KOPT-K1 (cell line): ENCODE results near the gene ZNF594.
"Not testable (repeated sequence)": the region's sequence is repeated elsewhere in the genome, so short reads cannot be mapped to it uniquely, and the experiment has no call there.

Experiments used
- H3K27ac ChIP-seq: fragments of 200-600 bp; sonication (generic); 2 replicates; pipeline ENCODE4 v1.5.1; 2016; ENCODE audit warnings: antibody characterized with exemption, mild to moderate bottlenecking, low read depth, low read length; ENCODE audit not compliant: poor library complexity, severe bottlenecking
- H3K36me3 ChIP-seq: fragments of 200-600 bp; sonication (generic); 2 replicates; pipeline ENCODE4 v1.5.1; 2017; ENCODE audit warnings: antibody characterized with exemption, mild to moderate bottlenecking, low read length, moderate library complexity; ENCODE audit not compliant: insufficient read depth
- H3K9me3 ChIP-seq: fragments of 200-600 bp; sonication (generic); 2 replicates; pipeline ENCODE4 v1.5.1; 2017; ENCODE audit warnings: antibody characterized with exemption, low read length, mild to moderate bottlenecking; ENCODE audit not compliant: insufficient read depth, poor library complexity, severe bottlenecking

ZNF594 gene

GRCh38 chr17:5179003-5179402, 12.7 kb downstream of the ZNF594 start:
- Histone ChIP-seq H3K27ac (no peak overlapping the region), H3K36me3 (peaks cover 30% of the 10 kb centered on the region; the same call in 1 of the 2 replicates), H3K9me3 (peaks cover 92% of the 10 kb centered on the region)

- H3K27ac ChIP-seq: not testable (repeated sequence)
- Histone ChIP-seq H3K9me3 (peaks cover 52% of the 10 kb centered on the region), H3K36me3 (peaks cover 16% of the 10 kb centered on the region; the same call in 1 of the 2 replicates)
These were observed 16.6 kb downstream of the ZNF594 start for GRCh38 chr17:5175027-5175426.

- not testable (repeated sequence) for H3K27ac ChIP-seq, H3K36me3 ChIP-seq, H3K9me3 ChIP-seq
These were observed 25.7 kb downstream of the ZNF594 start for GRCh38 chr17:5165791-5166564.

GRCh38 chr17:5164436-5164835, 27.2 kb downstream of the ZNF594 start:
- H3K27ac ChIP-seq: no peak overlapping the region
- no peaks in the 10 kb centered on the region for H3K9me3 ChIP-seq
- H3K36me3 ChIP-seq: no peaks in the 10 kb centered on the region

GRCh38 chr17:5161793-5162192, 29.9 kb downstream of the ZNF594 start:
- not testable (repeated sequence) for H3K36me3 ChIP-seq, H3K9me3 ChIP-seq, H3K27ac ChIP-seq

GRCh38 chr17:5160702-5161101, 31.0 kb downstream of the ZNF594 start:
- H3K36me3 ChIP-seq, H3K9me3 ChIP-seq, H3K27ac ChIP-seq: not testable (repeated sequence)

GRCh38 chr17:5146122-5146521, 45.5 kb downstream of the ZNF594 start:
- H3K27ac ChIP-seq, H3K9me3 ChIP-seq, H3K36me3 ChIP-seq: not testable (repeated sequence)

GRCh38 chr17:5142877-5143276, 48.8 kb downstream of the ZNF594 start:
- H3K36me3 ChIP-seq, H3K9me3 ChIP-seq, H3K27ac ChIP-seq: not testable (repeated sequence)

- Histone ChIP-seq H3K36me3 (no peaks in the 10 kb centered on the region), H3K27ac (no peak overlapping the region), H3K9me3 (no peaks in the 10 kb centered on the region)
These were observed 52.3 kb downstream of the ZNF594 start for GRCh38 chr17:5139458-5139732.

- Histone ChIP-seq H3K36me3 (no peaks in the 10 kb centered on the region), H3K9me3 (no peaks in the 10 kb centered on the region), H3K27ac (no peak overlapping the region)
These were observed 52.8 kb downstream of the ZNF594 start for GRCh38 chr17:5138616-5139457.

- H3K27ac ChIP-seq, H3K9me3 ChIP-seq, H3K36me3 ChIP-seq: not testable (repeated sequence)
These were observed 53.5 kb downstream of the ZNF594 start for GRCh38 chr17:5138198-5138544.

GRCh38 chr17:5137511-5138197, 54.0 kb downstream of the ZNF594 start:
- not testable (repeated sequence) for H3K27ac ChIP-seq, H3K36me3 ChIP-seq, H3K9me3 ChIP-seq

- not testable (repeated sequence) for H3K36me3 ChIP-seq, H3K27ac ChIP-seq, H3K9me3 ChIP-seq
These were observed 54.9 kb downstream of the ZNF594 start for GRCh38 chr17:5136580-5137412.

GRCh38 chr17:5135726-5136579, 55.7 kb downstream of the ZNF594 start:
- H3K9me3 ChIP-seq: no peaks in the 10 kb centered on the region
- no peak overlapping the region for H3K27ac ChIP-seq
- H3K36me3 ChIP-seq: no peaks in the 10 kb centered on the region
